Keratinocyte (primary cell): ENCODE measurements around the gene C1QBP. TPM values are rescaled to one million over a fixed set of nuclear protein-coding genes. Genes with fewer than 3 reads are reported as not detected.

ENCODE experiments used
- DNase-seq: peaks from one replicate; pipeline ENCODE4 v3.0.0-alpha.2; 2011; ENCODE audit warnings: low read depth, missing footprints, low spot score
- FAIRE-seq: peaks from 2 replicates; lab custom pipeline; 2011; peaks lifted over from hg19 to GRCh38; lab: Jason Lieb, UNC
- H2AFZ ChIP-seq: 2 replicates; pipeline ENCODE4 v1.6.0; 2012; ENCODE audit warnings: low read length, control low read depth, inconsistent platforms; ENCODE audit not compliant: control insufficient read depth
- H3K27ac ChIP-seq: 2 replicates; pipeline ENCODE4 v1.5.1; 2011; ENCODE audit warnings: low read length; ENCODE audit not compliant: control insufficient read depth, insufficient read depth
- H3K27me3 ChIP-seq: 3 replicates; pipeline ENCODE4 v1.6.0; 2011; ENCODE audit warnings: low read length; ENCODE audit not compliant: control insufficient read depth, insufficient read depth; ENCODE audit errors: extremely low read depth
- H3K36me3 ChIP-seq, 2 experiments: 2 replicates in 1 of 2; 3 replicates in 1 of 2; pipeline ENCODE4 v1.5.1; 2011; ENCODE audit warnings: low read length in 2 of 2, mild to moderate bottlenecking in 1 of 2; ENCODE audit not compliant: control insufficient read depth in 2 of 2, insufficient read depth in 2 of 2; ENCODE audit errors: extremely low read depth in 1 of 2
- H3K4me1 ChIP-seq: 3 replicates; pipeline ENCODE4 v1.5.1; 2011; ENCODE audit warnings: low read length; ENCODE audit not compliant: control insufficient read depth, insufficient read depth; ENCODE audit errors: extremely low read depth
- H3K4me2 ChIP-seq: 3 replicates; pipeline ENCODE4 v1.6.0; 2011; ENCODE audit warnings: low read depth, low read length; ENCODE audit not compliant: control insufficient read depth, insufficient read depth; ENCODE audit errors: extremely low read depth
- H3K4me3 ChIP-seq, 3 experiments: fragments of 200-600 bp in 1 of 3; sonication (generic) in 1 of 3; 2 replicates in 2 of 3; 3 replicates in 1 of 3; pipeline ENCODE4 v1.5.1; 2011 to 2016; ENCODE audit warnings: low read length in 3 of 3, mild to moderate bottlenecking in 3 of 3, control low read depth in 2 of 3, inconsistent platforms in 1 of 3, low read depth in 1 of 3, mixed read lengths in 1 of 3, mixed run types in 1 of 3, moderate library complexity in 1 of 3; ENCODE audit not compliant: control insufficient read depth in 2 of 3, insufficient read depth in 2 of 3; ENCODE audit errors: extremely low read depth in 1 of 3
- H3K79me2 ChIP-seq: 2 replicates; pipeline ENCODE4 v1.6.0; 2012; ENCODE audit warnings: low read length; ENCODE audit not compliant: control insufficient read depth, insufficient read depth
- H3K9ac ChIP-seq: 3 replicates; pipeline ENCODE4 v1.6.0; 2011; ENCODE audit warnings: low read length; ENCODE audit not compliant: control insufficient read depth, insufficient read depth; ENCODE audit errors: extremely low read depth
- H3K9me1 ChIP-seq: 3 replicates; pipeline ENCODE4 v1.6.0; 2011; ENCODE audit warnings: low read length; ENCODE audit not compliant: control insufficient read depth, insufficient read depth; ENCODE audit errors: extremely low read depth
- H3K9me3 ChIP-seq: 2 replicates; pipeline ENCODE4 v1.5.1; 2012; ENCODE audit warnings: low read depth, low read length; ENCODE audit not compliant: control insufficient read depth
- H4K20me1 ChIP-seq: 3 replicates; pipeline ENCODE4 v1.6.0; 2011; ENCODE audit warnings: low read length; ENCODE audit not compliant: control insufficient read depth, insufficient read depth; ENCODE audit errors: extremely low read depth
- CTCF ChIP-seq, 3 experiments: IDR thresholded peaks in 1 of 3; conservative IDR thresholded peaks in 1 of 3; optimal IDR thresholded peaks in 1 of 3; 2 replicates in 2 of 3; 3 replicates in 1 of 3; pipeline versions ENCODE3 to v1.5.1; 2011; ENCODE audit warnings: low read length in 3 of 3, mild to moderate bottlenecking in 3 of 3, moderate library complexity in 2 of 3, control low read depth in 1 of 3, inconsistent platforms in 1 of 3; ENCODE audit not compliant: insufficient read depth in 2 of 3; ENCODE audit errors: extremely low read depth in 1 of 3
- EZH2 ChIP-seq: IDR thresholded peaks from one replicate; pipeline ENCODE4 v1.6.1; 2012; ENCODE audit warnings: inconsistent platforms, mild to moderate bottlenecking, low read length, moderate library complexity
- dilution Hi-C: fragments of 300-500 bp; cut with MboI; formaldehyde crosslinking; loops from one replicate; pipeline ENCODE4 v1.7.0; 2020; ENCODE audit warnings: low sequenced_read_pairs; ENCODE audit not compliant: extremely low pct_ligation_motif_present
- polyA plus RNA-seq, 5 experiments: library from polyadenylated mRNA; depleted of rRNA in 3 of 5; stranded (reverse) in 3 of 5; stranded (forward) in 1 of 5; unstranded in 1 of 5; fragments of >200 nt; gene quantifications; 1 replicate in 1 of 5; 2 replicates in 3 of 5; 3 replicates in 1 of 5; pipeline versions ENCODE4 v1.2.1 to v1.2.3, GENCODE V29; 2011 to 2012; ENCODE audit warnings: missing spikeins in 2 of 5, low read depth in 1 of 5, low replicate concordance in 1 of 5

The C1QBP gene
- polyA plus RNA-seq, 1 donor (not counting 4 experiments of a cell fraction or from before 2014, with no cell fraction given): 431 TPM

DNA sequence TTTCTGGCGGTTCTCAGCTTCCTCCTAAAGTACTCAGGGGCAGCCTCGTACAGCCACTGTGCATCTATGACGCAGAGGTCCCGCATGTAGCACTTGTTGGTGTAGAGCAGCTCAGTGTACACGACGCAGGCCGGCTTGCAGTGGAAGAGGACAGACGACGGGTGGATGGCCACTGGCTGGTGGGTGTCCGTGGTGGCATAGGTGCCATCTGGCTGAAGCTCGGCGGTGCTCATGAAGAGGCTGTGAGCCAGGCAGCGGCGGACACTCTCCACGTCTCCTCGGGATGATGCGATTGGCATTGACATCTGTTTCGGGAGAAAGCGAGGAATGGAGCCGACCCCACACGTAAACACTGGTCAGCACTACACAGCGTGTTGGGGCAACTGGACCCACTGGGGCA is 5.3 kb upstream of the C1QBP start:
- no peaks in the 10 kb centered on the region for H3K9me3 ChIP-seq
- no peak overlapping the region for H3K4me2 ChIP-seq
- dilution Hi-C loops: no loop called here
- H2AFZ ChIP-seq: no peak overlapping the region
- H3K4me1 ChIP-seq: peaks cover 4% of the 10 kb centered on the region
- DNase-seq (no peak), FAIRE-seq (no peak)
- H3K4me3 ChIP-seq: no peak overlapping the region
- no peak for TF ChIP-seq CTCF (optimal IDR thresholded peaks at IDR 0.05 in 1 of 3, IDR thresholded peaks at IDR 0.05 in 1 of 3, conservative IDR thresholded peaks at IDR 0.05 in 1 of 3; ENCODE audit: extremely low read depth in 1 of 3, insufficient read depth in 2 of 3, low read length in 3 of 3)
- no peak for TF ChIP-seq EZH2
- H3K27me3 ChIP-seq: no peaks in the 10 kb centered on the region
- peaks cover 4% of the 10 kb centered on the region for H3K79me2 ChIP-seq
- H3K9me1 ChIP-seq: no peaks in the 10 kb centered on the region
- H3K36me3 ChIP-seq: peaks cover 23 to 43% of the 10 kb centered on the region in 2 experiments
- H4K20me1 ChIP-seq: no peaks in the 10 kb centered on the region
- H3K27ac ChIP-seq: no peak overlapping the region
- H3K9ac ChIP-seq: no peak overlapping the region

- FAIRE-seq (no peak), DNase-seq (no peak)
- peaks cover 4% of the 10 kb centered on the region for H3K4me1 ChIP-seq
- H4K20me1 ChIP-seq: no peaks in the 10 kb centered on the region
- H2AFZ ChIP-seq: no peak overlapping the region
- H3K27me3 ChIP-seq: no peaks in the 10 kb centered on the region
- no peak overlapping the region for H3K27ac ChIP-seq
- peaks cover 6% of the 10 kb centered on the region for H3K79me2 ChIP-seq
- H3K36me3 ChIP-seq: peaks cover 21 to 42% of the 10 kb centered on the region in 2 experiments
- no peak overlapping the region for H3K4me2 ChIP-seq
- H3K9me3 ChIP-seq: no peaks in the 10 kb centered on the region
- no peak overlapping the region for H3K9ac ChIP-seq
- H3K9me1 ChIP-seq: no peaks in the 10 kb centered on the region
- TF ChIP-seq CTCF (optimal IDR thresholded peaks at IDR 0.05 in 1 of 3, IDR thresholded peaks at IDR 0.05 in 1 of 3, conservative IDR thresholded peaks at IDR 0.05 in 1 of 3; ENCODE audit: extremely low read depth in 1 of 3, insufficient read depth in 2 of 3, low read length in 3 of 3): no peak
- TF ChIP-seq EZH2: no peak
- H3K4me3 ChIP-seq: no peak overlapping the region
- dilution Hi-C loops: no loop called here
Observed at GRCh38 chr17:5443728-5444127, 4.8 kb upstream of the C1QBP start.
